Lower leg skin (tissue), 4 donors: ENCODE measurements around the gene ADGRE3. TPM values are rescaled to one million over a fixed set of nuclear protein-coding genes. Genes with fewer than 3 reads are reported as not detected.
"Not testable (repeated sequence)": the region's sequence is repeated elsewhere in the genome, so short reads cannot be mapped to it uniquely, and the experiment has no call there.

Experiments used
- DNase-seq, 2 donors: peaks; one replicate each; pipeline ENCODE4 v3.0.0-alpha.2; 2019; ENCODE audit warnings: low spot score in 2 of 2
- H3K4me3 ChIP-seq: fragments of 200-600 bp; sonication (generic); 2 replicates; pipeline ENCODE4 v1.5.1; 2017; ENCODE audit warnings: mild to moderate bottlenecking, low read depth; ENCODE audit not compliant: poor library complexity, severe bottlenecking
- POLR2A ChIP-seq, 2 donors: fragments of 450-650 bp; IDR thresholded peaks; one replicate each; pipeline ENCODE4 v1.6.1; 2016 to 2017; ENCODE audit warnings: antibody characterized with exemption in 2 of 2, mild to moderate bottlenecking in 1 of 2, moderate library complexity in 1 of 2
- WGBS, 2 donors: methylation state at CpG; one replicate each; pipeline ENCODE4 v1.1.5; 2018; 5-methylcytosine and 5-hydroxymethylcytosine counted together
- intact Hi-C: fragments of 100-400 bp; cut with DNase I; formaldehyde crosslinking; loops from one replicate; pipeline ENCODE4 v1.15.0; 2023; ENCODE audit warnings: low total_unique reads
- total RNA-seq, 4 donors: library from RNA; depleted of rRNA; stranded (reverse); fragments of >200 nt; gene quantifications; one replicate each; pipeline ENCODE4 v1.1.0, GENCODE V29; 2016
- TF ChIP-seq, protein P1 (sequence below), 3 donors: fragments of 450-650 bp; IDR thresholded peaks; one replicate each; pipeline ENCODE4 v1.5.1; 2016; ENCODE audit warnings: antibody characterized with exemption in 3 of 3, mild to moderate bottlenecking in 3 of 3, moderate library complexity in 2 of 3

ADGRE3 gene
- total RNA-seq, 4 donors from 2014 or later = not detected

DNA sequence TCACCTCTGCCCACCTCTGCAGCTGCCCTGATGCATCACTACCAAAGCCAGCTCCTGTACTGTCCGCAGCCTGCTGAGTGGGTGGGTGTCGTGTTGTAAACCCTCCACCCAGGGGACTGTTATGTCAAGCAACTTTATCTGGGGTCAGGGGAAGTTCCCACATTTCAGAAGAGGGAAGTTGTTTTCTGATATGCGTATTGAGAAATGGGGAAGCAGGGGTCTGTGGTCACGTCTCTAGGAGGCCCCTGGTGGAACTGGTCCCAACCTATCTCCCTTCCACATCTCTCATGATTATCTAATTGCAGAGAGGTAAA, 60.6 kb downstream of the ADGRE3 start:
- WGBS, 2 donors = 54 to 57% methylated on average over 4 of the region's 4 CpGs
- no peak for DNase-seq
- TF ChIP-seq, protein P1, sequence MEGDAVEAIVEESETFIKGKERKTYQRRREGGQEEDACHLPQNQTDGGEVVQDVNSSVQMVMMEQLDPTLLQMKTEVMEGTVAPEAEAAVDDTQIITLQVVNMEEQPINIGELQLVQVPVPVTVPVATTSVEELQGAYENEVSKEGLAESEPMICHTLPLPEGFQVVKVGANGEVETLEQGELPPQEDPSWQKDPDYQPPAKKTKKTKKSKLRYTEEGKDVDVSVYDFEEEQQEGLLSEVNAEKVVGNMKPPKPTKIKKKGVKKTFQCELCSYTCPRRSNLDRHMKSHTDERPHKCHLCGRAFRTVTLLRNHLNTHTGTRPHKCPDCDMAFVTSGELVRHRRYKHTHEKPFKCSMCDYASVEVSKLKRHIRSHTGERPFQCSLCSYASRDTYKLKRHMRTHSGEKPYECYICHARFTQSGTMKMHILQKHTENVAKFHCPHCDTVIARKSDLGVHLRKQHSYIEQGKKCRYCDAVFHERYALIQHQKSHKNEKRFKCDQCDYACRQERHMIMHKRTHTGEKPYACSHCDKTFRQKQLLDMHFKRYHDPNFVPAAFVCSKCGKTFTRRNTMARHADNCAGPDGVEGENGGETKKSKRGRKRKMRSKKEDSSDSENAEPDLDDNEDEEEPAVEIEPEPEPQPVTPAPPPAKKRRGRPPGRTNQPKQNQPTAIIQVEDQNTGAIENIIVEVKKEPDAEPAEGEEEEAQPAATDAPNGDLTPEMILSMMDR (IDR thresholded peaks at IDR 0.05) = no peak
- no peak for TF ChIP-seq POLR2A (IDR thresholded peaks at IDR 0.05)

DNA sequence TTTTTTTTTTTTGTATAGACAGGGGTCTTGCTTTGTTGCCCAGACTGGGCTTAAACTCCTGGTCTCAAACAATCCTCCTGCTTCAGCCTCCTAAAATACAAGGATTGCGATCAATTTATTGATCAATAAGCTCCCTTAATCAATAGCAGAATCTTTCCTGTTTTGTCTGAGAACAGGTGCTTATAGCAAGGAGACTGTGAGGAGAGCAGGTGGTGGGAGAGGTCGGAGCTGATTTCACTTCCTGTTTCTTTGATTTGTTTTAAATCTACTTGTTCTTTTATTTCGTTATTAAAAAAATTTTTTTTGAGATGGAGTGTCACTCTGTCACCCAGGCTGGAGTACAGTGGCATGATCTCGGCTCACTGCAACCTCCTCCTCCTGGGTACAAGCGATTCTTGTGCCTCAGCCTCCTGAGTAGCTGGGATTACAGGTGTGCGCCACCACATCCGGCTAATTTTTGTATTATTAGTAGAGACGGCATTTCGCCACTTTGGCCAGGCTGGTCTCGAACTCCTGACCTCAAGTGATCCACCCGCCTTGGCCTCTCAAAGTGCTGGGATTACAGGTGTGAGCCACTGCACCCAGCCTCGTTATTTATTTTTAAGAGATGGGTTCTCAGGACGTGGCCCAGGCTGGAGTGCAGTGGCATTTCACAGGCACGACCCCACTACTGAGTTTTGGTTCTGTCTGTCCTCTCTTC, 61.1 kb downstream of the ADGRE3 start:
- not testable (repeated sequence) for H3K4me3 ChIP-seq
- WGBS, 2 donors = 74 to 76% methylated on average over 14 of the region's 14 CpGs

More for the DNA sequence above, 60.6 kb downstream of the ADGRE3 start:
- H3K4me3 ChIP-seq = no peak overlapping the region
- intact Hi-C loops = no loop called here

DNA sequence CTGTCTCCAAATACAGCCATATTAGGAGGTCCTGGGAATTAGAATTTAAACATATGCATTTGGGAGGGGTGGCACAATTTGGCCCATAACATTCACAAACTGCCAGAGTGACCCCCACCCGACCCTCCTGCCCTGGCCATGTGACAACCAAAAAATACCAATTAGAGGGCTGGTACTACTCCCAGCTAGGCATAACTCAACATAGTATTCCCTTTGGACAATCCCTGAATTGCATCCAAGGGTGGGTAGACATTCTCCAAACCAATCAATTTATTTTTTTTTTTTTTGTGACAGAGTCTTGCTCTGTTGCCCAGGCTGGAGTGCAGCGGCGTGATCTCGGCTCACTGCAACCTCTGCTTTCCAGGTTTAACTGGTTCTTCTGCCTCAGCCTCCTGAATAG, 62.0 kb downstream of the ADGRE3 start:
- 82 to 84% methylated on average over 4 of the region's 4 CpGs for WGBS, 2 donors
- H3K4me3 ChIP-seq = no peak overlapping the region
- no peak for DNase-seq
- intact Hi-C loops = no loop called here
- TF ChIP-seq, protein P1 (IDR thresholded peaks at IDR 0.05) = no peak
- no peak for TF ChIP-seq POLR2A (IDR thresholded peaks at IDR 0.05)

More for the DNA sequence above, 61.1 kb downstream of the ADGRE3 start:
- DNase-seq, intact Hi-C loops: not testable (repeated sequence)

DNA sequence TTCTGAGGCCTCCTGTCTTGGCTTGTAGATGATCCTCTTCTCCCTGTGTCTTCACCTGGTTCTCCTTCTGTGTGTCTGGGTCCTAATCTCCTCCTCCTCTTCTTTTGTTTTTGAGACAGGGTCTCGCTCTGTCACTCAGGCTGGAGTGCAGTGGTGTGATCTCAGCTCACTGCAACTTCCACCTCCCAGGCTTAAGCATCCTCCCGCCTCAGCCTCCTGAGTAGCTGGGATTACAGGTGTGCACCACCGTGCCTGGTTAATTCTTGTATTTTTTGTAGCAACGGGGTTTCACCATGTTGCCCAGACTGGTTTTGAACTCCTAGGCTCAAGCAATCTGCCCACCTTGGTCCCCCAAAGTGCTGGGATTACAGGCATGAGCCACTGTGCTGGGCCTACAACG, 62.4 kb downstream of the ADGRE3 start:
- DNase-seq, intact Hi-C loops, H3K4me3 ChIP-seq: not testable (repeated sequence)
- WGBS, 2 donors = 82 to 89% methylated on average over 5 of the region's 5 CpGs

DNA sequence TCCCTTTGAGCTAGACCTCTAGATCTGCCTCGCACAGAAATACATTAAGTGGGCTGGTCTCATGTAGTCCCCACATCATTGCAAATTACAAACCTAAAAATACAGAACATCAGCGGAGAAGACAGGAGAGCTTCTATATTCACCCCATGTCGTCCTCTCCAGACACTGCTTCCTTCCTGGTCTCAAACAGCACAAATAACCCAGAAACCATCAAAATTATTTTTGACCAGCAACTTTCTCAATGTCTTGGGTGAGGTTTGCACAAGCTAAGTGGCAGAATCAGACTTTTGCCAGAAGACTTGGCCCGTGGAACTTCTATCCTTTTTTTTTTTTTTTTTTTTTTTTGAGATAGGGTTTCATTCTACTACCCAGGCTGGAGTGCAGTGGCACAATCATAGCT, 63.6 kb downstream of the ADGRE3 start:
- intact Hi-C loops = no loop called here
- 60 to 67% methylated on average over 4 of the region's 4 CpGs for WGBS, 2 donors
- H3K4me3 ChIP-seq = no peak overlapping the region
- no peak for DNase-seq
- TF ChIP-seq, protein P1 (IDR thresholded peaks at IDR 0.05) = no peak
- no peak for TF ChIP-seq POLR2A (IDR thresholded peaks at IDR 0.05)

DNA sequence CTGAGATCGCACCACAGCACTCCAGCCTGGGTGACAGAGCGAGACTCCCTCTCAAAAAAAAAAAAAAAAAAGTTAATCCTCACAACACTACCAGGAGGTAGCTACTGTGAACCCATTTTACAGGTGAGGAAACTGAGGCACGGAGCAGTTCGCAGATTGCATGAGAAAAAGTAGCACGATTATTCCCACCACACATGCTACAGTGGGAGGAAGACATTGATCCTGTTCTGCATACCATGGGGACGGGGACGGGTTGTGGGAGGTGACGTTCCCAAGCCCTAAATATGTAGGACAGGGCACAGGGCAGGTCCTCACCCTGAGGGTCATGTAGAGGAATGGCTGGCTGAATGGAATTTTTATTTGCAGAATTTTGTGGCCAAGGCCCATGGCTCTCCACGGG, 68.0 kb downstream of the ADGRE3 start:
- no peak for DNase-seq
- no peak for TF ChIP-seq POLR2A (IDR thresholded peaks at IDR 0.05)
- TF ChIP-seq, protein P1 (IDR thresholded peaks at IDR 0.05) = no peak
- 69 to 77% methylated on average over 9 of the region's 9 CpGs for WGBS, 2 donors
- H3K4me3 ChIP-seq = no peak overlapping the region
- intact Hi-C loops = no loop called here

DNA sequence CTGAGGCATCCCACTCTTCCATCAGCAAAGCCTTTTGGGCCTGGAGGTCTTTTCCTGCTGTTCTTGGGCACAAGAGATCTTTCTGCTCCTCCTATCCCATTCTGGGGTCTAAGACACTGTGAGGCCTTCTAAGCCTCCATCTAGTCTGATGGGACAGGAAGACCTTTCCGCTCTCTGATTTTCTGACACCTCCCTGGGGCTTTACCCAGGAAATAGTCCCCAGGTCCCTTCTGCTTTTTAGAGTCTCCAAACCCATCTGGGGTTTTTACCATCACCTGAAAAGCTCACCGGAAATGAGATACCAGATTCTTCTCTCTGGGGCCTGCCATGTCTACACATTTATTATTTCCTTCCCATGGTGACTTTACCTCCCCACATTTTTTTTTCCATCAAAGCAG, 70.7 kb downstream of the ADGRE3 start:
- no peak overlapping the region for H3K4me3 ChIP-seq
- WGBS, 2 donors = 86 to 87% methylated on average over 2 of the region's 2 CpGs
- intact Hi-C loops = no loop called here
- no peak for DNase-seq
- TF ChIP-seq, protein P1 (IDR thresholded peaks at IDR 0.05) = no peak
- no peak for TF ChIP-seq POLR2A (IDR thresholded peaks at IDR 0.05)
